Kidney epithelial cell (primary cell): ENCODE measurements around the gene TMEM184A. TPM values are rescaled to one million over a fixed set of nuclear protein-coding genes. Genes with fewer than 3 reads are reported as not detected.

ENCODE experiments used
- DNase-seq: peaks from one replicate; pipeline ENCODE4 v3.0.0-alpha.2; 2010; ENCODE audit warnings: low read depth
- H3K27me3 ChIP-seq: 2 replicates; pipeline ENCODE4 v1.6.0; 2011; ENCODE audit warnings: low read length; ENCODE audit not compliant: control insufficient read depth, insufficient read depth
- H3K36me3 ChIP-seq: 2 replicates; pipeline ENCODE4 v1.5.1; 2011; ENCODE audit warnings: low read length; ENCODE audit not compliant: control insufficient read depth, insufficient read depth
- H3K4me3 ChIP-seq: 2 replicates; pipeline ENCODE4 v1.5.1; 2011; ENCODE audit warnings: low read depth, mild to moderate bottlenecking, control low read depth, low read length
- total RNA-seq: library from RNA; depleted of rRNA; stranded (reverse); fragments of >200 nt; gene quantifications from 2 replicates; pipeline ENCODE4 v1.2.3, GENCODE V29; 2015
- TF ChIP-seq, protein P1 (sequence below): IDR thresholded peaks from 2 replicates; pipeline ENCODE4 v1.5.1; 2011; ENCODE audit warnings: mild to moderate bottlenecking, moderate library complexity, low read length, control low read depth, inconsistent platforms; ENCODE audit not compliant: insufficient read depth, poor library complexity, severe bottlenecking

TMEM184A gene
- total RNA-seq, 1 donor from 2014 or later = 5.7 TPM

DNA sequence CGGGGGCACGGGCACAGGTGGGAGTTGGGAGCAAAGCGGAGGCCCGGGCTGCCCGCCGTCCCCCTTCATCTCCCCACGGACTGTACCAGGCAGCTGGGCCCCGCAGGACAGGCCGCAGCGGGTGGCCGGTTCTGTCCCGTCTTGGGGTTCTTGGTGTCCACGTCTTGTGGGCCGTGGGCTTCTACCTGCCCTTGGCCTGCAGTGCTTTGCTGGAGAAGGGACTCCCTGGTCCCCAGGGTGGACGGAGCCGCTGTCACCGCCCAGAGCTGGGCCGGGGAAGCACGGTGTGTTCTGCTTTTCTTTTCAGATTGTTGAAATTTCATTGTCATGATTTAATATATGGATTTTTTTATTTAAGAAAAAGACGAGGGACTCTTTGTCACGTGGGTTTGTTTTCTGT lies 13.7 kb downstream of the TMEM184A start:
- DNase-seq = no peak
- TF ChIP-seq, protein P1, sequence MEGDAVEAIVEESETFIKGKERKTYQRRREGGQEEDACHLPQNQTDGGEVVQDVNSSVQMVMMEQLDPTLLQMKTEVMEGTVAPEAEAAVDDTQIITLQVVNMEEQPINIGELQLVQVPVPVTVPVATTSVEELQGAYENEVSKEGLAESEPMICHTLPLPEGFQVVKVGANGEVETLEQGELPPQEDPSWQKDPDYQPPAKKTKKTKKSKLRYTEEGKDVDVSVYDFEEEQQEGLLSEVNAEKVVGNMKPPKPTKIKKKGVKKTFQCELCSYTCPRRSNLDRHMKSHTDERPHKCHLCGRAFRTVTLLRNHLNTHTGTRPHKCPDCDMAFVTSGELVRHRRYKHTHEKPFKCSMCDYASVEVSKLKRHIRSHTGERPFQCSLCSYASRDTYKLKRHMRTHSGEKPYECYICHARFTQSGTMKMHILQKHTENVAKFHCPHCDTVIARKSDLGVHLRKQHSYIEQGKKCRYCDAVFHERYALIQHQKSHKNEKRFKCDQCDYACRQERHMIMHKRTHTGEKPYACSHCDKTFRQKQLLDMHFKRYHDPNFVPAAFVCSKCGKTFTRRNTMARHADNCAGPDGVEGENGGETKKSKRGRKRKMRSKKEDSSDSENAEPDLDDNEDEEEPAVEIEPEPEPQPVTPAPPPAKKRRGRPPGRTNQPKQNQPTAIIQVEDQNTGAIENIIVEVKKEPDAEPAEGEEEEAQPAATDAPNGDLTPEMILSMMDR = no peak
- no peaks in the 10 kb centered on the region for H3K36me3 ChIP-seq
- H3K4me3 ChIP-seq = no peak overlapping the region
- no peaks in the 10 kb centered on the region for H3K27me3 ChIP-seq

DNA sequence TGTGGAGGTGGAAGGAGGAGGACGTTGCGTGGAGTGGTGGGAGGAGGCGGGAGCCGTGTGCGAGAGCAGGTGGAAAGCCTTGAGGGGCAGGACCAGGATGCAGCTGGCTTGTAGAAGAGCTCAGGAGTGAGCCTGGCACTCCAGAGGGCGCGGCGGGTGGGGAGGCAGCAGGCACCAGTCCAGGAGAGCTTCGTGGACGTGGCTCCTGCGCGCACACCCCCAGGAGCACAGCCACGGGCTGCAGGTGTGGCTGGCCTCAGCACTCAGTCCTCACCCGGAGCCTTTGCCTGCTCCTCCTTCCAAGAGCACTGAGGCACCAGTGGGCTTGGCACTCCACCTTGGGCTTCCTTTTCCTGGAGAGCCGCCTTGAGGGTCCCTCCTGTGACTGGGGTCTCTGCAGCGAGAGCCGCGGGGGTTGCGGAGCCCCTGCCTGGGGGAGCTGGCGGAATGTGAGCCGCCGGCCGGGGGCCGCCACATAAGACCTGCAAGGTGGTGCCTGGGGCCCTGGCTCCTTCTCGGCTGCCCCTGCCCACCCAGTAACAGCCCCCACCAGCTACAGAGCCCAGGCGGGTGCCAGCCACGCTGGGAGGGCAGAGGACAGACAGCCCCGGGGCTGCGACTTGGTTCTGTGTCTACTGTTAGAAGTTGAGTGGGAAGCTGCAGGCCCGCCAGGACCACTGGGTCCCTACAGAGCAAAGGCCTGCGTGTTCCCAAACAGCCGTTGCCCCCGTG lies 14.4 kb downstream of the TMEM184A start:
- H3K36me3 ChIP-seq = no peaks in the 10 kb centered on the region
- TF ChIP-seq, protein P1 = no peak

DNA sequence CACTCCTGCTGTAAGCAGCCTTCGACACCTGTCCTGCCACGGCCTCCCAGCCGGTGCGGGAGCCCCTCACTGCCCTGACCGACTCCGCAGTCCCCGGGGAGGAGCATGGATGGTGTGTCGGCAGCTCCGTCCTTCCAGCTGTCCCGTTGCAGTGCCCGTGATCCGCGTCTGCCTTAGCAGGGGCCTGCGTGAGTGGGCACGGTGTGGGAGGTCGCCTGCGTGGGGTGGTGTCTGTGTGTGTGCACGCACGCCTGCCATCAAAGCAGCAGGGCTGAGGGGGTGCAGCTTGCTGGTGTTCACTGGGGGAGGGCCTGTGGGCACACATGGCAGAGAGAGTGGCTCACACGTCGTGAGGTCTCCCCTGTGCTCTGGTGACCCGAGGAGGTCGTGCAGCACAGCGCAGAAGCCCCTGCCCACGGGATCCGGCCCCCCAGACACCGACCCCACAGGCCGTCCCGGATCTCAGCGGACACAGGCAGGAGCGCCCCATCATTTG lies 15.2 kb downstream of the TMEM184A start:
- H3K36me3 ChIP-seq = no peaks in the 10 kb centered on the region
- H3K27me3 ChIP-seq = no peaks in the 10 kb centered on the region
- TF ChIP-seq, protein P1 = no peak
- no peak overlapping the region for H3K4me3 ChIP-seq
- DNase-seq = no peak

More for the DNA sequence above, 14.4 kb downstream of the TMEM184A start:
- DNase-seq = no peak
- Histone ChIP-seq H3K4me3 (no peak overlapping the region), H3K27me3 (no peaks in the 10 kb centered on the region)

DNA sequence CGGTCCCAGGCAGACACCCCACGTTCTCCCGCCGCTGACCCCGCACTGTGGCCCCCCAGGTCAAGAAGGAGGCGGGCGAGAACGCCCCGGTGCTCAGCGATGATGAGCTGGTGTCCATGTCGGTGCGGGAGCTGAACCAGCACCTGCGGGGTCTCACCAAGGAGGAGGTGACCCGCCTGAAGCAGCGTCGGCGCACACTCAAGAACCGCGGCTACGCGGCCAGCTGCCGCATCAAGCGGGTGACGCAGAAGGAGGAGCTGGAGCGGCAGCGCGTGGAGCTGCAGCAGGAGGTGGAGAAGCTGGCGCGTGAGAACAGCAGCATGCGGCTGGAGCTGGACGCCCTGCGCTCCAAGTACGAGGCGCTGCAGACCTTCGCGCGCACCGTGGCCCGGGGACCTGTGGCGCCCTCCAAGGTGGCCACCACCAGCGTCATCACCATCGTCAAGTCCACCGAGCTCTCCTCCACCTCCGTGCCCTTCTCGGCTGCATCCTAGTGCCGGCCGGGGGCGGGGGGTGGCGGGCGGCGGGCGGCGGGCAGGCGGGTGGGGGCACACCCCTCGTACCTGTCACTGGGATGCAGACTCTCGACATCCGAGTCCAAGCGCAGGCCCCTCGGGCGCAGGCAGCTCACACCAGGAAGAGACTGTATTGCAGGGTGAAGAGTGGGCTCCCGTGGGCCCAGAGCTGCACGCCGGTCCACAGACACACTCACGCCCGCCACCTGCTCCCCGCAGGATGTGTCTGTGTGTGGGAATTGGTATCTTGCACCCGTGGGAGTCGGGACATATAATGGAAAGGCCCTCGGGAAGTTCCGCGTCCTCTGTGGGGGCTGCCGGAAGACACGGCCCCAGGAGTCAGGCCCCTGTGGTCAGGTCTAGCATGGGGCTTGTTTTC lies 15.9 kb downstream of the TMEM184A start:
- Histone ChIP-seq H3K36me3 (no peaks in the 10 kb centered on the region), H3K4me3 (no peak overlapping the region), H3K27me3 (no peaks in the 10 kb centered on the region)
- TF ChIP-seq, protein P1 = no peak
- no peak for DNase-seq

DNA sequence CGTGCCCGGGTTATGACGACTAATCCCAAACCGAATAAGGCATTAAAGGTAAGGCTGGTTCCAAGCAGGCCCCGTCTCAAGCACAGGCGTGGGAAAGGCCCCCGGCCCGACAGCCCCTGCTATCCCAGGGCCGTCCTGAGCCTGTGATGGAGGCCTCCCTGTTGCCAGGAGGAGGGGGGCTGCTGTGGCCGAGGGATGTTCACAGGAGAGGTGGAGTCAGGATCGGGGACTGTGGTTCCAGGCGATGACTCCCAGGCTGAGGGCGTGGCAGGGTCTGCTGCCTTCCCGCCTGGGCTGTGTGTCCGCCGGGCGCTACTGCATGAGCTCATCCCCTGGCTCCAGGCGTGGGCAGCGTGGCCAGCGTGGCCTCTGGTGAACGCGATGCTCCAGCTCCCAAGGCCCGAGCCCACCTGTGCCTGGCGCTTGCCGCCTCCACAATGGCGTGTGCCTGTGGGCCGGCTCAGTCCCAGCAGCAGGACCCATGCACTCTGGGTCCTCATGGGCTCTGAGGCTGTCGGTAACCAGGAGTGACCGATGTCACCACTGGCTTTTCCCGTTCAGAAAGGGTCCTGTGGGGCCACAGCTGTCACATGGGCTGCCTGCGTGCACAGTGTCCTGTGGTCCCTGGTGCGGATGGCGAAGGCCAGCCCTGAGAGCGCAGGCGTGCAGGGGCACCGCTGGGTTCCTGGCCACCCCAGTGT lies 16.7 kb downstream of the TMEM184A start:
- no peak overlapping the region for H3K4me3 ChIP-seq
- TF ChIP-seq, protein P1 = no peak
- H3K27me3 ChIP-seq = no peaks in the 10 kb centered on the region
- no peak for DNase-seq
- no peaks in the 10 kb centered on the region for H3K36me3 ChIP-seq
